GM19395 (cell line): ENCODE results near the gene ZNF316.

Experiments used
- ATAC-seq: cut with Tn5 transposase; IDR thresholded peaks from one replicate; pipeline ENCODE4 v1.9.1; 2021; ENCODE audit warnings: mild to moderate bottlenecking, moderate library complexity; ENCODE audit not compliant: unreplicated experiment

ZNF316 gene

GRCh38 chr7:6680146-6680545 lies 43.0 kb downstream of the ZNF316 start:
- no peak for ATAC-seq

DNA sequence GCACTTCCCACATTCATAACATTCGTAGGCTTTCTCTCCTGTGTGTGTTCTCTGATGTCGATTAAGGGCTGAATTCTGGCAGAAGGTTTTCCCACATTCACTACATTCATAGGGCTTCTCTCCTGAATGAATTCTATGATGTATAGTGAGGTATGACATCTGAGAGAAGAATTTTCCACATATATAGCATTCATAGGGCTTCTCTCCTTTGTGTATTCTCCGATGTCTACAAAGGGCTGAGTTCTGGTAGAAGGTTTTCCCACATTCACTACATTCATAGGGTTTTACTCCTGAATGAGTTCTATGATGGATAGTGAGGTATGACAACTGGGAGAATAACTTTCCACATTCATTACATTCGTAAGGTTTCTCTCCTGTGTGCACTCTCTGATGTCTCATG lies 54.0 kb downstream of the ZNF316 start:
- ATAC-seq = no peak

DNA sequence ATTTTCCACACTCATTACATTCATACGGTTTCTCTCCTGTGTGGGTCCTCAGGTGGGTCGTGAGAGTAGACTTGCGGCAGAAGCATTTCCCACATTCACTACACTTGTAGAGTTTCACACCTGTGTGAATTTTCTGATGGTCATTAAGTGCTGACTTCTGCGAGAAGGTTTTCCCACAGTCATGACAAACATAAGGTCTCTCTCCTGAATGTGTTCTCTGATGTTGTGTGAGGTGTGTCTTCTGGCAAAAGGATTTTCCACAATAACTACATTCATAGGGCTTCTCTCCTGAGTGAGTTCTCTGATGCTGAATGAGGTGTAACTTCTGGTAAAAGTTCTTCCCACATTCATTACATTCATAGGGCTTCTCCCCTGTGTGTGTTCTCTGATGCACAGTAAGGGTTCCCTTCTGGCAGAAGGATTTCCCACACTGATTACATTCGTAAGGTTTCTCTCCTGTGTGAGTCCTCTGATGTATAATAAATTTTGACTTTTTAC lies 54.5 kb downstream of the ZNF316 start:
- no peak for ATAC-seq

GRCh38 chr7:6700793-6701192 lies 63.7 kb downstream of the ZNF316 start:
- no peak for ATAC-seq

DNA sequence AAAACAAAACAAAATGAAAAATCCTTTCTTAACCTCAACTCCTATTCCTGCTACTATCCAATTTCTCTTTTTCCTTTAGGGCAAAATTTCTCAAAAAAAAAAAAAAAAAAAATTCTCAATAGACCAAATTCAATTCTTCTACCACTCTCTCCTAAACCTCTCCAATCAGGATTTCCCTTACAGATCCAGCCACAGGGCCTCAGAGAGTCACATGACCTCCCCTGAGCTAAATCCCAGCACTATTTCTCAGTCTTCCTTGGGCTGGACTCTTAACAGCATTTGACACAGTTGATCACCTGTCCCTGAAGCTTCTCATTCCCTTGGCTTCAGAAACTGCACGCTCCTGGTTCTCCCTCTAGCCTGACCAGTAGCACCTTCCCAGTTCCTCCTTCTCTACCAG lies 64.7 kb downstream of the ZNF316 start:
- no peak for ATAC-seq
